NT2/D1 (cell line): Measurements from ENCODE around the gene GZF1.

Source experiments
- DNase-seq: peaks from one replicate; pipeline ENCODE4 v3.0.0-alpha.2; 2011; ENCODE audit warnings: low read depth, low spot score
- H3K27me3 ChIP-seq: 2 replicates; pipeline ENCODE4 v1.6.0; 2011; ENCODE audit warnings: mild to moderate bottlenecking; ENCODE audit not compliant: insufficient read length, insufficient read depth
- H3K36me3 ChIP-seq: 2 replicates; pipeline ENCODE4 v1.6.1; 2011; ENCODE audit warnings: mild to moderate bottlenecking, low read length, mixed read lengths; ENCODE audit not compliant: insufficient read depth, insufficient read length
- H3K4me1 ChIP-seq: 2 replicates; pipeline ENCODE4 v1.5.1; 2011; ENCODE audit not compliant: insufficient read depth, insufficient read length
- H3K4me3 ChIP-seq: 2 replicates; pipeline ENCODE4 v1.5.1; 2011; ENCODE audit warnings: low read depth; ENCODE audit not compliant: insufficient read length
- H3K9ac ChIP-seq: 2 replicates; pipeline ENCODE4 v1.6.0; 2011; ENCODE audit warnings: low read depth; ENCODE audit not compliant: insufficient read length
- H3K9me3 ChIP-seq: 2 replicates; pipeline ENCODE4 v1.5.1; 2011; ENCODE audit warnings: mild to moderate bottlenecking, low read length; ENCODE audit not compliant: insufficient read depth
- SUZ12 ChIP-seq: IDR thresholded peaks from 2 replicates; pipeline ENCODE4 v1.6.1; 2011; ENCODE audit not compliant: insufficient read length, insufficient read depth; ENCODE audit errors: extremely low read depth
- YY1 ChIP-seq: IDR thresholded peaks from 2 replicates; pipeline ENCODE4 v1.6.1; 2011; ENCODE audit not compliant: insufficient read length, insufficient read depth
- ZNF274 ChIP-seq: IDR thresholded peaks from 2 replicates; pipeline ENCODE4 v1.6.1; 2011; ENCODE audit warnings: mild to moderate bottlenecking, low read depth, low read length

The GZF1 gene

GRCh38 chr20:23374441-23374840 is 12.5 kb downstream of the GZF1 start:
- no peak overlapping the region for H3K9ac ChIP-seq
- H3K4me3 ChIP-seq, result no peak overlapping the region
- H3K4me1 ChIP-seq, result no peaks in the 10 kb centered on the region
- no peak for DNase-seq
- peaks cover 83% of the 10 kb centered on the region for H3K36me3 ChIP-seq
- TF ChIP-seq ZNF274, result no peak
- no peak for TF ChIP-seq YY1
- no peak for TF ChIP-seq SUZ12
- peaks cover 4% of the 10 kb centered on the region for H3K9me3 ChIP-seq
- H3K27me3 ChIP-seq, result no peaks in the 10 kb centered on the region

- Histone ChIP-seq H3K36me3 (peaks cover 72% of the 10 kb centered on the region), H3K27me3 (no peaks in the 10 kb centered on the region), H3K9ac (no peak overlapping the region), H3K4me3 (no peak overlapping the region), H3K4me1 (no peaks in the 10 kb centered on the region), H3K9me3 (peaks cover 4% of the 10 kb centered on the region)
- TF ChIP-seq ZNF274 (no peak), SUZ12 (no peak), YY1 (no peak)
- DNase-seq, result no peak
These were observed 13.8 kb downstream of the GZF1 start for GRCh38 chr20:23375827-23376226.

GRCh38 chr20:23379772-23380171 is 17.8 kb downstream of the GZF1 start:
- H3K9me3 ChIP-seq, result peaks cover 9% of the 10 kb centered on the region
- no peak overlapping the region for H3K4me3 ChIP-seq
- H3K4me1 ChIP-seq, result no peaks in the 10 kb centered on the region
- no peaks in the 10 kb centered on the region for H3K27me3 ChIP-seq
- TF ChIP-seq ZNF274 (no peak), SUZ12 (no peak), YY1 (no peak)
- no peak for DNase-seq
- H3K36me3 ChIP-seq, result peaks cover 41% of the 10 kb centered on the region
- H3K9ac ChIP-seq, result no peak overlapping the region

GRCh38 chr20:23381876-23382275 is 19.9 kb downstream of the GZF1 start:
- no peaks in the 10 kb centered on the region for H3K4me1 ChIP-seq
- H3K36me3 ChIP-seq, result peaks cover 25% of the 10 kb centered on the region
- H3K4me3 ChIP-seq, result no peak overlapping the region
- no peak for DNase-seq
- 0 out of 2 replicates have a peak, but pooled peaks cover 6% of the 10 kb centered on the region for H3K9me3 ChIP-seq
- TF ChIP-seq SUZ12, result no peak
- no peak for TF ChIP-seq YY1
- TF ChIP-seq ZNF274, result no peak
- H3K27me3 ChIP-seq, result no peaks in the 10 kb centered on the region
- H3K9ac ChIP-seq, result no peak overlapping the region

GRCh38 chr20:23386304-23387117 is 24.5 kb downstream of the GZF1 start:
- no peak overlapping the region for H3K9ac ChIP-seq
- H3K9me3 ChIP-seq, result 0 out of 2 replicates have a peak, but pooled peaks cover 6% of the 10 kb centered on the region
- peaks cover 26% of the 10 kb centered on the region for H3K36me3 ChIP-seq
- no peaks in the 10 kb centered on the region for H3K27me3 ChIP-seq
- H3K4me3 ChIP-seq, result no peak overlapping the region
- no peaks in the 10 kb centered on the region for H3K4me1 ChIP-seq
- no peak for DNase-seq
- TF ChIP-seq SUZ12, result no peak
- no peak for TF ChIP-seq YY1
- TF ChIP-seq ZNF274, result no peak

- DNase-seq, result no peak
- H3K36me3 ChIP-seq, result peaks cover 29% of the 10 kb centered on the region
- TF ChIP-seq ZNF274 (no peak), YY1 (no peak), SUZ12 (no peak)
- no peaks in the 10 kb centered on the region for H3K27me3 ChIP-seq
- no peaks in the 10 kb centered on the region for H3K4me1 ChIP-seq
- H3K9me3 ChIP-seq, result 0 out of 2 replicates have a peak, but pooled peaks cover 6% of the 10 kb centered on the region
- H3K9ac ChIP-seq, result no peak overlapping the region
- no peak overlapping the region for H3K4me3 ChIP-seq
These were observed 25.1 kb downstream of the GZF1 start for GRCh38 chr20:23387118-23387443.

GRCh38 chr20:23390091-23390774 is 28.3 kb downstream of the GZF1 start:
- DNase-seq, result no peak
- no peaks in the 10 kb centered on the region for H3K9me3 ChIP-seq
- no peak overlapping the region for H3K4me3 ChIP-seq
- H3K27me3 ChIP-seq, result no peaks in the 10 kb centered on the region
- H3K9ac ChIP-seq, result no peak overlapping the region
- peaks cover 51% of the 10 kb centered on the region for H3K36me3 ChIP-seq
- no peaks in the 10 kb centered on the region for H3K4me1 ChIP-seq
- TF ChIP-seq ZNF274 (no peak), YY1 (no peak), SUZ12 (no peak)
